ENCODE data around the gene RNF146. TPM values are rescaled to one million over a fixed set of nuclear protein-coding genes. Genes with fewer than 3 reads are reported as not detected.

The RNF146 gene
- polyA plus RNA-seq, 1 experiment, result 64.1 TPM

- ChIA-PET CTCF (interaction anchor here (1.9 kb wide), 1 partner anchor 13 kb away, joined by 6 read pairs; no protein-coding TSS in a partner anchor), POLR2A (no interaction called here)
- no peak for DNase-seq (ENCODE audit: low read depth, low spot score)
- H3K27ac ChIP-seq (ENCODE audit: low read depth, low read length), result no peak overlapping the region
- no peaks in the 10 kb centered on the region for H3K9me3 ChIP-seq (ENCODE audit: control insufficient read depth, insufficient read depth, low read length)
- H3K4me3 ChIP-seq (ENCODE audit: low read depth, low read length), result no peak overlapping the region
- TF ChIP-seq CTCF (IDR thresholded peaks at IDR 0.05; ENCODE audit: low read depth, low read length), result no peak
- H3K27me3 ChIP-seq (ENCODE audit: control insufficient read depth, insufficient read depth, low read length), result no peaks in the 10 kb centered on the region
Measured at GRCh38 chr6:127288705-127289104, 22.0 kb downstream of the RNF146 start.

GRCh38 chr6:127289934-127290333, 23.3 kb downstream of the RNF146 start:
- TF ChIP-seq CTCF (IDR thresholded peaks at IDR 0.05; ENCODE audit: low read depth, low read length), result no peak
- ChIA-PET POLR2A (no interaction called here), CTCF (interaction anchor here (1.2 to 3.4 kb wide), 5 partner anchors 12 to 250 kb away, joined by 3 to 15 read pairs (median 5); partner anchors contain the start of gene RNF146)
- Histone ChIP-seq H3K27ac (ENCODE audit: low read depth, low read length) (no peak overlapping the region), H3K4me3 (ENCODE audit: low read depth, low read length) (no peak overlapping the region), H3K9me3 (ENCODE audit: control insufficient read depth, insufficient read depth, low read length) (no peaks in the 10 kb centered on the region), H3K27me3 (ENCODE audit: control insufficient read depth, insufficient read depth, low read length) (no peaks in the 10 kb centered on the region)
- no peak for DNase-seq (ENCODE audit: low read depth, low spot score)

- Histone ChIP-seq H3K27me3 (ENCODE audit: control insufficient read depth, insufficient read depth, low read length) (no peaks in the 10 kb centered on the region), H3K4me3 (ENCODE audit: low read depth, low read length) (no peak overlapping the region), H3K27ac (ENCODE audit: low read depth, low read length) (no peak overlapping the region), H3K9me3 (ENCODE audit: control insufficient read depth, insufficient read depth, low read length) (no peaks in the 10 kb centered on the region)
- no peak for TF ChIP-seq CTCF (IDR thresholded peaks at IDR 0.05; ENCODE audit: low read depth, low read length)
- CTCF ChIA-PET, result interaction anchor here (0.9 to 3.4 kb wide), 8 partner anchors 11 to 250 kb away, joined by 3 to 15 read pairs (median 4); partner anchors contain the start of gene RNF146
- DNase-seq (ENCODE audit: low read depth, low spot score), result no peak
- POLR2A ChIA-PET, result no interaction called here
Measured at GRCh38 chr6:127290391-127291265, 24.0 kb downstream of the RNF146 start.

GRCh38 chr6:127291495-127291894, 24.8 kb downstream of the RNF146 start:
- no peak for DNase-seq (ENCODE audit: low read depth, low spot score)
- no peak overlapping the region for H3K27ac ChIP-seq (ENCODE audit: low read depth, low read length)
- TF ChIP-seq CTCF (IDR thresholded peaks at IDR 0.05; ENCODE audit: low read depth, low read length), result no peak
- no peak overlapping the region for H3K4me3 ChIP-seq (ENCODE audit: low read depth, low read length)
- H3K9me3 ChIP-seq (ENCODE audit: control insufficient read depth, insufficient read depth, low read length), result no peaks in the 10 kb centered on the region
- CTCF ChIA-PET, result interaction anchor here (0.6 to 3.4 kb wide), 6 partner anchors 10 to 248 kb away, joined by 3 to 15 read pairs (median 4); partner anchors contain the start of gene RNF146
- no peaks in the 10 kb centered on the region for H3K27me3 ChIP-seq (ENCODE audit: control insufficient read depth, insufficient read depth, low read length)
- POLR2A ChIA-PET, result no interaction called here

GRCh38 chr6:127297502-127298070, 30.9 kb downstream of the RNF146 start:
- TF ChIP-seq CTCF (IDR thresholded peaks at IDR 0.05; ENCODE audit: low read depth, low read length), result no peak
- POLR2A ChIA-PET, result no interaction called here
- no peak overlapping the region for H3K27ac ChIP-seq (ENCODE audit: low read depth, low read length)

More at GRCh38 chr6:127297502-127298070, 30.9 kb downstream of the RNF146 start:
- DNase-seq (ENCODE audit: low read depth, low spot score), result no peak
- CTCF ChIA-PET, result interaction anchor here (1.0 to 1.3 kb wide), 2 partner anchors 24 to 242 kb away, joined by 3 to 4 read pairs; no protein-coding TSS in a partner anchor
- Histone ChIP-seq H3K27me3 (ENCODE audit: control insufficient read depth, insufficient read depth, low read length) (no peaks in the 10 kb centered on the region), H3K4me3 (ENCODE audit: low read depth, low read length) (no peak overlapping the region), H3K9me3 (ENCODE audit: control insufficient read depth, insufficient read depth, low read length) (no peaks in the 10 kb centered on the region)
